OCI-LY7 (cell line): Measurements from ENCODE around the gene SERINC5.

Experiments
- EZH2phosphoT487 ChIP-seq: fragments of 200-600 bp; sonication (generic); IDR thresholded peaks from 2 replicates; pipeline ENCODE4 v1.6.1; 2018; ENCODE audit warnings: low read depth, borderline replicate concordance, mild to moderate bottlenecking, mixed run types, antibody characterized with exemption, low read length, moderate library complexity, mixed read lengths
- TF ChIP-seq, protein P1 (sequence below): fragments of 200-600 bp; sonication (generic); conservative IDR thresholded peaks from 2 replicates; pipeline ENCODE4 v1.5.1; 2014; ENCODE audit warnings: mild to moderate bottlenecking, antibody characterized with exemption, low read length, moderate library complexity, mixed read lengths

DNA sequence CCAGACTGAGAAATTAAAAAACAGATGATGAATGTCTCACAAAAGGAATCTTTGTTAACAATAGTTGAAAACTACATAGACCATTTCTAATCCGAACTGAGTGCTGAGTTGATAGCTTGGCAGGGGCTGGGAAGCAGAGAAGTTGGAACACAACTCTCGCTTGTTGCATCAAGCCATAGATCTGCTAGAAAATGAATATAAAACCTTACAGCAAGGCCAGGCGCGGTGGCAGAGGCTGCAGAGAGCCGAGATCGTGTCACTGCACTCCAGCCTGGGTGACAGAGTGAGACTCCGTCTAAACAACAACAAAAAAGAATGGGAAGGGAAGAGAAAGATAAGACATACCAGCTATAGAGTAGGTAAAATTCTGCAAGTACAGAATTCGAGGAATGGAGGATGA is 35.9 kb upstream of the SERINC5 start:
- TF ChIP-seq, protein P1, sequence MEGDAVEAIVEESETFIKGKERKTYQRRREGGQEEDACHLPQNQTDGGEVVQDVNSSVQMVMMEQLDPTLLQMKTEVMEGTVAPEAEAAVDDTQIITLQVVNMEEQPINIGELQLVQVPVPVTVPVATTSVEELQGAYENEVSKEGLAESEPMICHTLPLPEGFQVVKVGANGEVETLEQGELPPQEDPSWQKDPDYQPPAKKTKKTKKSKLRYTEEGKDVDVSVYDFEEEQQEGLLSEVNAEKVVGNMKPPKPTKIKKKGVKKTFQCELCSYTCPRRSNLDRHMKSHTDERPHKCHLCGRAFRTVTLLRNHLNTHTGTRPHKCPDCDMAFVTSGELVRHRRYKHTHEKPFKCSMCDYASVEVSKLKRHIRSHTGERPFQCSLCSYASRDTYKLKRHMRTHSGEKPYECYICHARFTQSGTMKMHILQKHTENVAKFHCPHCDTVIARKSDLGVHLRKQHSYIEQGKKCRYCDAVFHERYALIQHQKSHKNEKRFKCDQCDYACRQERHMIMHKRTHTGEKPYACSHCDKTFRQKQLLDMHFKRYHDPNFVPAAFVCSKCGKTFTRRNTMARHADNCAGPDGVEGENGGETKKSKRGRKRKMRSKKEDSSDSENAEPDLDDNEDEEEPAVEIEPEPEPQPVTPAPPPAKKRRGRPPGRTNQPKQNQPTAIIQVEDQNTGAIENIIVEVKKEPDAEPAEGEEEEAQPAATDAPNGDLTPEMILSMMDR: no peak
- TF ChIP-seq EZH2phosphoT487: no peak
